ENCODE data around the gene ECHS1.

ECHS1 gene

GRCh38 chr10:133378251-133379096 lies 5.3 kb upstream of the ECHS1 start (continued):
- TF ChIP-seq ZNF473 (tag by site-specific recombination; IDR thresholded peaks at IDR 0.05): no peak
- no peak for TF ChIP-seq YY1 (tag by site-specific recombination; IDR thresholded peaks at IDR 0.05)
- TF ChIP-seq ZNF19 (tag by site-specific recombination; IDR thresholded peaks at IDR 0.05; ENCODE audit: low read depth): no peak
- TF ChIP-seq ZNF341 (tag by site-specific recombination; IDR thresholded peaks at IDR 0.05; ENCODE audit: low read depth): peak; percentile 74
- no peak for TF ChIP-seq ZNF514 (tag by site-specific recombination; IDR thresholded peaks at IDR 0.05)
- no peak for TF ChIP-seq ZNF623 (tag by site-specific recombination; IDR thresholded peaks at IDR 0.05)
- TF ChIP-seq GLIS1 (tag by site-specific recombination; IDR thresholded peaks at IDR 0.05): peak; percentile 49
- peak; percentile 27; the same call in 1 of the 2 replicates for TF ChIP-seq ZNF76 (tag by site-specific recombination; IDR thresholded peaks at IDR 0.05; ENCODE audit: borderline replicate concordance, low read depth)
- no peak for TF ChIP-seq KLF16 (tag by site-specific recombination; IDR thresholded peaks at IDR 0.05)
- no peak for TF ChIP-seq ZNF37A (tag by site-specific recombination; IDR thresholded peaks at IDR 0.05)
- no peak for TF ChIP-seq BCL6B (tag by site-specific recombination; IDR thresholded peaks at IDR 0.05)
- TF ChIP-seq PRDM1 (tag by site-specific recombination; IDR thresholded peaks at IDR 0.05): peak; percentile 42; the same call in 1 of the 2 replicates
- TF ChIP-seq ZBTB6 (tag by site-specific recombination; IDR thresholded peaks at IDR 0.05): no peak
- TF ChIP-seq ZNF677 (tag by site-specific recombination; IDR thresholded peaks at IDR 0.05): no peak
- TF ChIP-seq ZXDB (tag by site-specific recombination; IDR thresholded peaks at IDR 0.05): no peak
- TF ChIP-seq KLF1 (tag by site-specific recombination; IDR thresholded peaks at IDR 0.05): no peak
- no peak for TF ChIP-seq PRDM2 (tag by site-specific recombination; IDR thresholded peaks at IDR 0.05; ENCODE audit: borderline replicate concordance)
- TF ChIP-seq ZNF18 (tag by site-specific recombination; IDR thresholded peaks at IDR 0.05): no peak
- TF ChIP-seq PRDM6 (tag by site-specific recombination; IDR thresholded peaks at IDR 0.05): no peak
- peak; percentile 55; the same call in 1 of the 2 replicates for TF ChIP-seq ZBTB10 (tag by site-specific recombination; IDR thresholded peaks at IDR 0.05)
- TF ChIP-seq OSR2 (tag by site-specific recombination; IDR thresholded peaks at IDR 0.05): no peak
- TF ChIP-seq ZBTB17 (tag by site-specific recombination; IDR thresholded peaks at IDR 0.05): peak; percentile 39; the same call in 1 of the 2 replicates
- peak; percentile 54; the same call in 1 of the 2 replicates for TF ChIP-seq ZNF704 (tag by site-specific recombination; IDR thresholded peaks at IDR 0.05)
